ENCODE measurements around the gene PGLYRP2. TPM values are rescaled to one million over a fixed set of nuclear protein-coding genes. Genes with fewer than 3 reads are reported as not detected.

Gene PGLYRP2
- total RNA-seq, 1 donor from 2014 or later = not detected

DNA sequence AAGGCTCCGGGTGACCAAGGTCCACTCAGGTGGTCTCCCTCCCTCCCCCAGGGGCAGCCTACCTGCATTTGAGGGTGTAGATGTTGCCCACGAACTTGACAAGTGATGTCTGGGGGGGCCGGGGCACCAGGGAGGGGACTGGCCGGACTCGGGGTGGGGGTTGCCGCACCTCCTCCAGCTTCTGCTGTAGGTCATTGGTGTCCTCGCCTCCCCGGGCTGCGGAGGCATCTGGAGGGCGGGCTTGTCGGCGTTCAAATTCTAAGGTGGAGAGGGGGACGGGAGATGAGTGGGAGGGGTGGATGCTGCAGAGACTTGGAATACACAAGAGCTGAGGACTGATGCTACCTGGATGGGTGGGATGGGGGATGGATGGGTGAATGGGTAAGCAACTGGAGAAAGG lies 55.2 kb downstream of the PGLYRP2 start:
- H3K4me1 ChIP-seq = peaks cover 4% of the 10 kb centered on the region
- H3K27ac ChIP-seq = no peak overlapping the region
- TF ChIP-seq, protein P1, sequence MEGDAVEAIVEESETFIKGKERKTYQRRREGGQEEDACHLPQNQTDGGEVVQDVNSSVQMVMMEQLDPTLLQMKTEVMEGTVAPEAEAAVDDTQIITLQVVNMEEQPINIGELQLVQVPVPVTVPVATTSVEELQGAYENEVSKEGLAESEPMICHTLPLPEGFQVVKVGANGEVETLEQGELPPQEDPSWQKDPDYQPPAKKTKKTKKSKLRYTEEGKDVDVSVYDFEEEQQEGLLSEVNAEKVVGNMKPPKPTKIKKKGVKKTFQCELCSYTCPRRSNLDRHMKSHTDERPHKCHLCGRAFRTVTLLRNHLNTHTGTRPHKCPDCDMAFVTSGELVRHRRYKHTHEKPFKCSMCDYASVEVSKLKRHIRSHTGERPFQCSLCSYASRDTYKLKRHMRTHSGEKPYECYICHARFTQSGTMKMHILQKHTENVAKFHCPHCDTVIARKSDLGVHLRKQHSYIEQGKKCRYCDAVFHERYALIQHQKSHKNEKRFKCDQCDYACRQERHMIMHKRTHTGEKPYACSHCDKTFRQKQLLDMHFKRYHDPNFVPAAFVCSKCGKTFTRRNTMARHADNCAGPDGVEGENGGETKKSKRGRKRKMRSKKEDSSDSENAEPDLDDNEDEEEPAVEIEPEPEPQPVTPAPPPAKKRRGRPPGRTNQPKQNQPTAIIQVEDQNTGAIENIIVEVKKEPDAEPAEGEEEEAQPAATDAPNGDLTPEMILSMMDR (IDR thresholded peaks at IDR 0.05) = no peak
- no peaks in the 10 kb centered on the region for H3K9me3 ChIP-seq
- H3K4me3 ChIP-seq = no peak overlapping the region
- no peaks in the 10 kb centered on the region for H3K27me3 ChIP-seq
- intact Hi-C loops (cut with DNase I) = no loop called here
- ATAC-seq (no peak), DNase-seq (no peak)
- H3K36me3 ChIP-seq = peaks cover 65% of the 10 kb centered on the region

DNA sequence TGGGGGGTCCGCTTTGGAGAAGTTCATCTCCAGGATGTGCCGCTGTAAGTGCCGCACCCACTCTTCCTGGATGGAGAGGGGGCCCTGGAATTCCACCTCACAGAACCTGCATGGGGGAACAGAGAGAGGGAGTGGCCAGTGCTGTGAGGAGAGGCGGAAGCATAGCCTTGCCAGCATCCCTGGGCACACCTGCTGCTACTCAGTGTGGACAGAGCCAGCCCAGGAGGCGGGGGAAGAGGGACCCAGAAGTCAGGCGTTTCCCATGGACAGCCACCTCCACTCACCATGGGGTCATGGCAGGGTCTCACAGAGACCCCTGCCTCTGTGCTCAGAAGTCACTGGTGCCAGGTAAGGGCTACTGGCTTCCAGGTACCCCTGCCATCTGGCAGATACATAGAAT lies 56.2 kb downstream of the PGLYRP2 start:
- intact Hi-C loops (cut with DNase I) = no loop called here
- peaks cover 58% of the 10 kb centered on the region for H3K36me3 ChIP-seq

DNA sequence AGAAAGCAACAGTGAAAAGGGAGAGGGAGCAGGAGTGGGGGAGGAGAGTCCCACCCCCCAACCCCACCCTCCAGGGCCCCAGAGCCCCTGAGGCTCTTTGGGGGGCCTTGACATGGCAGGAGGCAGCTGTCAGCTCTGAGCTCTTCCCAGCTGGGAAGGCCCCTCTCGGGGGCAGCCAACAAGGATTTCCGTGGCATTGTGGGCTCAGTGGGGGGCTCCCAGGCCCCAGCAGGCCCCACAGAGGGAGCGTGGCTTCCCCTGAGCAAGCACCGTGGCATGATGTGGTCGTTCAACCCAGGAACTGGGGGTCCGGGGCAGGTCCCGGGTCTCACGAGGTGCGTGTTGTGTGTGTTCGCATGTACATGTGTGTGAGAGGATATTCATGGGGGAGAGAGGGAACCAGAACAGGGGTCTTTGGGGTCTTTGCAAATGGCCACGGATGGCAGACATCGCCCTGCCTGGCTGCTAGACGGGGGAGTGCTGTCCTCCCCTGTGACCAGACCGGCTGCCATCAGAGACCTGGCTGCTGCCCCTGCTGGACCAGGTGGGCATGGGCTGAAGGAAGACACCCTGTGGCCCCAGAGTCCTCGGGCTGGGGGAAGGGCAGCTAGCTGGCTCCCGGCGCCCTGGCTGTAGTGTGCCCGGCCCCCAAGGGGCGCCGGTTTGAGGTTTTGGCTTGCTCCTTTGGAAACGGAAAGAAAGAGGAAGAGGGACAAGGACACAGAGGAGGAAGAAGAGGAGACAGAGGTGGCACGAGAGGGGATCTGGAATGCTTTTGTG lies 56.8 kb downstream of the PGLYRP2 start:
- TF ChIP-seq, protein P1 (IDR thresholded peaks at IDR 0.05) = no peak
- no peaks in the 10 kb centered on the region for H3K9me3 ChIP-seq
- ATAC-seq (no peak), DNase-seq (no peak)
- intact Hi-C loops (cut with DNase I) = no loop called here
- peaks cover 51% of the 10 kb centered on the region for H3K36me3 ChIP-seq
- peaks cover 8% of the 10 kb centered on the region for H3K4me1 ChIP-seq
- no peaks in the 10 kb centered on the region for H3K27me3 ChIP-seq
- peak overlapping the region; percentile 51 for H3K27ac ChIP-seq
- H3K4me3 ChIP-seq = no peak overlapping the region

More for the DNA sequence above, 56.2 kb downstream of the PGLYRP2 start:
- TF ChIP-seq, protein P1 (IDR thresholded peaks at IDR 0.05) = no peak
- ATAC-seq (no peak), DNase-seq (no peak)
- H3K27me3 ChIP-seq = no peaks in the 10 kb centered on the region
- H3K27ac ChIP-seq = no peak overlapping the region
- peaks cover 4% of the 10 kb centered on the region for H3K4me1 ChIP-seq
- no peak overlapping the region for H3K4me3 ChIP-seq
- no peaks in the 10 kb centered on the region for H3K9me3 ChIP-seq

DNA sequence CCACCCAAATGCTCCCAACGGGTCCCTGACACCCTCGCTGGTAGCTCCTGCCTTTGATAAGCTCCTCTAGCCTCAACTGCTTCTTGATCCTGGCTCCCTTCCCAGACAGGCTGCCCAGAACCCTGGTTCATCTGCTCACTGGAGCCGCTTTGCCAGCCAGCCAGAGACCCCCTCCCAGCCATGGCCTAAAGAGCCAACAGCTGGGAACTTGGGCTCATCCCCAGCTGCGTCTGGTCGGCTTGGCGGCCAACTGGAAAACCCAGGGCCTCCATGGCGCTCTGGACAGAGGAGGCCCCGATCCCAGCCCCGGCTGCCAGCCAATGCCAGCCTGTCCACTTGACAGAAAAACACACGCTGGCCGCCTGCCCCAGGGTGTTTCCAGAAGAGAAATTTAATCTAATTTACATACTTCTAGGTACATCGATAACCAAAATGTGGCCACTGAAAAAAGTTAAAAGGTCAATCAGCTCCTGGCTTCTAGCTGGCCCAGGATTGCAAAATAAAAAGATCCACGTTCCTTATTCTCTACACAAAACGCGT lies 57.5 kb downstream of the PGLYRP2 start:
- Histone ChIP-seq H3K27ac (peak overlapping the region; percentile 51), H3K9me3 (no peaks in the 10 kb centered on the region), H3K36me3 (peaks cover 45% of the 10 kb centered on the region), H3K27me3 (no peaks in the 10 kb centered on the region), H3K4me3 (no peak overlapping the region), H3K4me1 (peaks cover 15% of the 10 kb centered on the region)
- DNase-seq (no peak), ATAC-seq (no peak)
- TF ChIP-seq, protein P1 (IDR thresholded peaks at IDR 0.05) = no peak
- intact Hi-C loops (cut with DNase I) = no loop called here

DNA sequence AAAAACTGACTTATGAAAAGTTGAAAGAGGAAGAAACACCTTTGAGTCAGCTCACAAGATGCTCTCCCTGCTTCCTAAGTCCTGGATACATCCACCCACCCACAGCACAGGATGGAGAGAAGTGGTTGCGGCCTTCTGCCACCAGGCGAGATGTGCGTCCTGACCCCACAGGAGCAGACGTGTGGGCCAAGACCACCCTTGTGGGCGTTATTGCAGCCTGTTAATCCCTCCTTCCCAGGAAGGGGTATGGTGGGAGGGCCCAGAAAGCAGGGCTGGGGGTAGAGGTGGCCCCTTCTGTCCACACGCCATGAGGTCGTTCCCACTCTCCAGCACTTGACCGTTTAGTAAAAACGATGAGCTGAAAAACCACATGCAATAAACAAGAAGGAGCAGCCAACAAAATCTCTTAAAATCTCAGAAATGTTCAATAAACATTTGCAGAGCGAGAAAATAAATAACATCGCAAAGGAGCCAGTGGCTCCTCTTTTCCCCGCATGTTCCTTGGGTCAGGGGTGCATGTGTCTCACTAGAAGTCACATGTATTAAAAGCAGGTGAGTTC lies 58.1 kb downstream of the PGLYRP2 start:
- Histone ChIP-seq H3K36me3 (peaks cover 39% of the 10 kb centered on the region), H3K4me3 (no peak overlapping the region), H3K27me3 (no peaks in the 10 kb centered on the region), H3K9me3 (no peaks in the 10 kb centered on the region), H3K4me1 (peaks cover 21% of the 10 kb centered on the region), H3K27ac (peak overlapping the region; percentile 51)
- TF ChIP-seq, protein P1 (IDR thresholded peaks at IDR 0.05) = no peak
- ATAC-seq = no peak
- intact Hi-C loops (cut with DNase I) = no loop called here
- no peak for DNase-seq
